Activated T-helper 2 cell treated with anti-CD3 and anti-CD28 coated beads, Interferon-gamma antibody, Interleukin-2, Interleukin-4, amounts not matched to agents 10 μg/mL and 5 μg/mL and 100 μg/mL, durations not matched to agents 14 hours and 24 hours and 36 hours (primary cell): Measurements from ENCODE around the gene GPR39. TPM values are rescaled to one million over a fixed set of nuclear protein-coding genes. Genes with fewer than 3 reads are reported as not detected.

Experiments
- DNase-seq: peaks from one replicate; pipeline ENCODE4 v3.0.0; 2021; ENCODE audit warnings: low spot score
- H3K27ac Mint-ChIP-seq: one replicate; pipeline ENCODE4 v1.8.0; 2021; ENCODE audit warnings: mixed read lengths
- H3K27me3 Mint-ChIP-seq: one replicate; pipeline ENCODE4 v1.8.0; 2021; ENCODE audit warnings: low read depth, mixed read lengths
- H3K36me3 Mint-ChIP-seq: one replicate; pipeline ENCODE4 v1.8.0; 2021; ENCODE audit warnings: low read depth, mixed read lengths
- H3K4me1 Mint-ChIP-seq: one replicate; pipeline ENCODE4 v1.8.0; 2021; ENCODE audit warnings: low read depth, mixed read lengths
- H3K4me3 Mint-ChIP-seq: one replicate; pipeline ENCODE4 v1.8.0; 2021; ENCODE audit warnings: low read depth, mild to moderate bottlenecking, moderate library complexity, mixed read lengths
- H3K9me3 Mint-ChIP-seq: one replicate; pipeline ENCODE4 v1.8.0; 2021; ENCODE audit warnings: mixed read lengths
- intact Hi-C: fragments of 100-400 bp; cut with micrococcal nuclease; formaldehyde crosslinking; loops from one replicate; pipeline ENCODE4 v1.15.1; 2023
- total RNA-seq: library from RNA; stranded (reverse); gene quantifications from 2 replicates; pipeline ENCODE4 v1.2.3, GENCODE V29; 2022

The GPR39 gene
- total RNA-seq, 1 donor from 2014 or later = not detected

DNA sequence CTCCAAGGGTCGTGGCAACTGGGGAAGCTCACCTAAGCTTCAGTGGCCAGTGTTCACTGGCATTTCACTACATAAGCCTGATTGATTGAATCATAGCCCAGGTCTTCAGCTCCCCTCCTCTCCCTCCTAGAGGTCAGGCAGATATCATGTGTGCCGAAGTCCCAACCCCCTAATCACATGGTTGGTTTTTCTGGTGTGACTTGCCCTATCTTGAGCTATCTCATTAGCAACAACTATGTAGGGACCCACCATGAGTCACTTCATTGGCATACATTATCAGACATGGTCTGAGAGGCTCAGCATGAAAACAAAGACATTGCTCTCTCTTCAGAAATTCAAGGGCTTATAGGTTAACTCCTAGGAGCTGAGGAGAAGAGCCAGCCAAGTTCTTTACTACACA, 176.6 kb downstream of the GPR39 start:
- no peak for DNase-seq
- Mint-ChIP-seq H3K4me3 (no peak overlapping the region), H3K4me1 (no peaks in the 10 kb centered on the region), H3K27ac (no peak overlapping the region), H3K27me3 (no peaks in the 10 kb centered on the region), H3K9me3 (no peaks in the 10 kb centered on the region), H3K36me3 (no peaks in the 10 kb centered on the region)
- intact Hi-C loops = no loop called here

DNA sequence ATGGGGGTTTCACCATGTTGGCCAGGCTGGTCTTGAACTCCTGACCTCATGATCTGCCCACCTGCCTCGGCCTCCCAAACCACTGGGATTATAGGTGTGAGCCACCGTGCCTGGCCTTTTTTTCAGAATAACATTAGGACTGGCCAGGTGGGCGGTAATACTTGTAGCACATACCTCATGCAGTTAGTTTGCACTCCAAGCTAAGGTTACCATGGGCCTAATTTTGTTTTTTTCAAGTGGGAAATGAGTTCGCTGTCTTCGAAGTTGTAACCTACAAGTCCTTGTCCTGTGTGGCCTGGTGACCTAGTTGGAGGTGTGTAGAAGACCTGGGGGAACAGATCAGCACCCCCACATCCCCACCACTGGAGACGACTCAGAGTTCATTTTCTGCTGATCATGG, 178.6 kb downstream of the GPR39 start:
- H3K36me3 Mint-ChIP-seq = no peaks in the 10 kb centered on the region

DNA sequence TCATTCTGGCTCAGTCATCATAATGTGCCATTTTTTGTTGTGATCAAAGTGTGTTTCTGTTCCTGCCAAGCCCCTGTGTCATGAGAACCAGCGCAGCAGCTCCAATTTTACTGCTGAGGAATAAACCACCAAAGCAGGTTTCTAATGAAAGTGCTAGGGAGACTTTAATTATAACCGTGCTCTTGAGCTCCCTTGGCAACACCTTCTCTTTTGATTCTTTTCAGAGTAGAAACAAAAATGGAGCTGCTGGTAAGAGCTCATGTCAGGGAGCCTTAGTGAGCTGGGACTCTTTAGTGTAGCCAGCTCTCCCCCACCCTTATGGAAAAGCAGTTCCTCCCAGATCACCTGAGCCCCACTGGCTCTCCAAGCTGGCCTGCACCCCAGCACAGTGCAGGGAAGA, 179.1 kb downstream of the GPR39 start:
- Mint-ChIP-seq H3K36me3 (no peaks in the 10 kb centered on the region), H3K27ac (no peak overlapping the region), H3K4me3 (no peak overlapping the region), H3K9me3 (no peaks in the 10 kb centered on the region), H3K27me3 (no peaks in the 10 kb centered on the region), H3K4me1 (no peaks in the 10 kb centered on the region)
- no peak for DNase-seq
- intact Hi-C loops = no loop called here

More for the DNA sequence above, 178.6 kb downstream of the GPR39 start:
- DNase-seq = no peak
- Mint-ChIP-seq H3K4me1 (no peaks in the 10 kb centered on the region), H3K27ac (no peak overlapping the region), H3K9me3 (no peaks in the 10 kb centered on the region), H3K27me3 (no peaks in the 10 kb centered on the region), H3K4me3 (no peak overlapping the region)
- intact Hi-C loops = no loop called here

DNA sequence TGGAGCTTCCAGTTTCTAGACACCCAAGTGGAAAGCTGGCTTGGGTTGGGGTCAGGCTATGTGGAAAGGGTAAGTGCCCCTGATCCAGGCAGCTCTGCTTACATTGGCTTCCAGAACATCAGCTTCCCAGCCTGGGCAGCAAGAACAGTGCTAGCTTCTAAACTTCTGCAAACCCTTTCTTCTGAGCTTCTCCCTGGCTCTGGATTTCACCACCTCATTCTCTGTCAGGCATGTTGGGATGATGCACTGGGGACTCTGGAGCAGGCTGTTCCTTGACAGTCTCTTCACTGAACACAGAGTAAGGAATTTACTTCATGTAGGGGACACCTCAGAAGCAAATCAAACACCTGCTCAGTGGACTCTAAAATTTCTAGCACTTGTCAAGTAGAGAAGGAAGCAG, 180.6 kb downstream of the GPR39 start:
- Mint-ChIP-seq H3K4me3 (no peak overlapping the region), H3K36me3 (no peaks in the 10 kb centered on the region), H3K4me1 (no peaks in the 10 kb centered on the region), H3K27ac (no peak overlapping the region), H3K27me3 (no peaks in the 10 kb centered on the region), H3K9me3 (no peaks in the 10 kb centered on the region)
- DNase-seq = no peak
- intact Hi-C loops = no loop called here

DNA sequence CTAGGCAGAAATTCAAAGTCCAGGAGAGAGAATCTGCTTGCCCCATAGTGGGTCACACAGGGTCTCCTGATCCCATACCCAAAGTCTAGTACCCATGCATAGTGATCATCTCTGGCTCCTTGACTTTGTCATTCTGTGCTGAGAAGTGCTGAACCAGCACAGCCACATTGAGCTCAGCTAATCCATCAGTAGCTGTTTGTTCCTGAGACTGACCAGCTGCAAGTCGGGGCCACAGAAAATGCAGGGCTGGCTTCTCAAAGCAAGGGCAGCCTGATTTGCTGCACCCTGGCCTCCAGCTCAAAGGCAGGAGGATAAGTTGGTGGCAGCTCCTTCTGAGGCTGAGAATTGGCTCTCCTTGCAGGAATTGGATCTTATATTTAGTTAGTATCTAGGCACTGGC, 181.2 kb downstream of the GPR39 start:
- Mint-ChIP-seq H3K4me3 (no peak overlapping the region), H3K4me1 (no peaks in the 10 kb centered on the region), H3K27me3 (no peaks in the 10 kb centered on the region), H3K36me3 (no peaks in the 10 kb centered on the region), H3K9me3 (no peaks in the 10 kb centered on the region), H3K27ac (no peak overlapping the region)
- no peak for DNase-seq
- intact Hi-C loops = no loop called here

DNA sequence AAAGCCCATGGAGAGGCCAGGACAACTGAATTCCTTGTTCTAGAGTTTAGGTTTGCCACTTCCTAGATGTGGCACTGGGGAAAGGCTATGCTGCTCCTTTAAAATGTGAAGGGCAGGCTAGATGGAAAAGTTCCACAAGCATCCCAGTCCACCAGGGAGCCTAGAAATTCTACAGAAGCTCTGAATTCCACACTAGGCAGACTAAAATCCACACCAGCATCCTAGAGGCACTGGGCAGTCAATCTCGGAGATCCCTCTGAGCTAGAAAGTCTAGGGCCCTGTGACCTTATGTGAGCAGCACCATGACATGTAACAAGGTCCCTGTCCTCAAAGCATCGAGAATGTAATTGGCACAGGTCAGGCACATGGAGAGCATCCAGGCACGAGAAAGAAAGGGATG, 181.9 kb downstream of the GPR39 start:
- no peaks in the 10 kb centered on the region for H3K36me3 Mint-ChIP-seq
- H3K4me3 Mint-ChIP-seq = no peak overlapping the region
- intact Hi-C loops = no loop called here
- H3K4me1 Mint-ChIP-seq = no peaks in the 10 kb centered on the region
- DNase-seq = no peak
- H3K27ac Mint-ChIP-seq = no peak overlapping the region
- no peaks in the 10 kb centered on the region for H3K9me3 Mint-ChIP-seq
- no peaks in the 10 kb centered on the region for H3K27me3 Mint-ChIP-seq

DNA sequence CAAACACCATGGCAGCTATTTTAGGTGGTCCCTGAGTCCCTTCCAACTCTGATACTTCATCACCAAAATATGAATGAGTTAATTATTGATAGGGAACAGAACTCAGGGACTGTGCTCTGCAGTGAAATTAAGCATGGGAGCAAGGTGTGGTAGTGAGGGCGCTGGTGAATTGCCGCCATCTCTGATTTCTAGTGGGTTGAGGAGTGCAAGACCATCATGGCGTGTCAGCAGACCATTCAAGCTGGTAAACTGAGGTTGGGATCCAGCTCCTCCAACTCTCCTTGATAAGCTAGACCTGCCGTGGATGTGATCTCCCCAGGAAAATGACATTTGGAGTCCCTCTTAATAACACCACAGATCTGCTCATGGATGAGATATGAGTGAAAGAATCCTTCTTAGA, 183.0 kb downstream of the GPR39 start:
- no peak for DNase-seq
- no peaks in the 10 kb centered on the region for H3K4me1 Mint-ChIP-seq
- H3K27me3 Mint-ChIP-seq = no peaks in the 10 kb centered on the region
- H3K27ac Mint-ChIP-seq = no peak overlapping the region
- no peak overlapping the region for H3K4me3 Mint-ChIP-seq
- H3K9me3 Mint-ChIP-seq = no peaks in the 10 kb centered on the region
- no peaks in the 10 kb centered on the region for H3K36me3 Mint-ChIP-seq
- intact Hi-C loops = no loop called here

DNA sequence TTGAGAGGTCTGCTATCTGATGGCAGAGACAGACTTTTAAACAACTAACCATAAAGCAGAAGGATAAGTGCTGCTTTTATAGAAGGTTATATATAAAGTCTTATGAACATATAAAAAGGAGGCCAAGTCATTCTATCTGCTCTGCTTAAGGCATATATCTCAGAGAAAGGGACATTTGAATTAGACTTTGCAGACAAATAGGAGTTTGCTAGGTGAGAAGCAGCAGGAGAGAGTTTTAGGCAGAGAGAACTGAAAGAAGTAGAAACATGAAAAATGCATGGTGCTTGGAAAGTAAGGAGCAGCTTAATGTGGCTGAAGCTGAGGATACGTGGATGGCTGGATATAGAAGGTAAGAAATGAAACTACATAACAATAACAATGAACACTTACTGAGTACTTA, 188.0 kb downstream of the GPR39 start:
- intact Hi-C loops = no loop called here

DNA sequence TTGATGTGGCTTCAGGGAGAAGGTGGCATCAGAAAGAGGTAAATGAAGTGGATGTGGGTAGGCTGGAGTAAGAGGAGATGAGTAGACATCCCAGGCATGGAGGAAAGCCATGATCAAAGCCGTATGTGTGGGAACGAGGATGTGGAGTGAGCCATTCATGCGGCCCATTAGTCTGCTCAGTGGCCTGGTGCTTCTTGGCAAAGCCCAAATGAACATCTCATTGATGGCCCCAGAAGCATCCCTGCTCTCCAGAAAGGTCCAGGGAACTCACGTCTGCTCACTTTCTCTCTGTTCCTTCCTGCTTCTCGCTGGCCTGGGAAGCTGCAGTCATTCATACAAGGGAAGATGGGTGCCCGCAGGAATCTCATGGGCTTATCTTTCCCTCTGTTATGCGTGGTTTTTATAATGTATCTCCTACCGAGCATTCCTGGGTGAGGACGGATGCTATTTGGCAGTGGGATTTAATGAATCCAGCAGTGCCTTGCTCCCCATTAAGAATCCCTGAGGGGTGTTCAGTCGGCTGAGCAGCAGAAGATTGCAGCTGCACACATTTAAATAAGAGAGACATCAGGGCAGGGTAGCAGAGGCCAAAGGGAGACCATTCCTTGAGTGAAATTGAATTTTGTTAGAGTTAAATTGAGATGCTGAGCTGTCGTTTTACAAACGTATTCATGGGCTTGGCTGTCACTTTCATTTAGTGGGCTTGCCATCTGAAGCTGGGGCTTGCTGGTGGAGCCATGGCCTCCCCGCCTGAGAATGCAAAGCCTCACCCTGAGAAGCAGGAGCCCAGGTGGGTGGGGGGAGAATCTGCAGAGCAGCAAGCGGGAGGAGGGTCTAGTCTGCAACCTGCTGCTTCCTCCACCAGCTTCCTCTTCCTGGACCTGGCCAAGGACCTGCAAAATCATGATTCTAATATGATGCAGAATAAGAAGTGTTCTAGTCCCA, 188.9 kb downstream of the GPR39 start:
- no peaks in the 10 kb centered on the region for H3K9me3 Mint-ChIP-seq
- H3K36me3 Mint-ChIP-seq = no peaks in the 10 kb centered on the region
- H3K4me3 Mint-ChIP-seq = no peak overlapping the region
- no peaks in the 10 kb centered on the region for H3K27me3 Mint-ChIP-seq
- no peaks in the 10 kb centered on the region for H3K4me1 Mint-ChIP-seq
- intact Hi-C loops = no loop called here
- no peak overlapping the region for H3K27ac Mint-ChIP-seq
- DNase-seq = no peak

More for the DNA sequence above, 188.0 kb downstream of the GPR39 start:
- Mint-ChIP-seq H3K27ac (no peak overlapping the region), H3K27me3 (no peaks in the 10 kb centered on the region), H3K4me3 (no peak overlapping the region), H3K36me3 (no peaks in the 10 kb centered on the region), H3K9me3 (no peaks in the 10 kb centered on the region), H3K4me1 (no peaks in the 10 kb centered on the region)
- no peak for DNase-seq

DNA sequence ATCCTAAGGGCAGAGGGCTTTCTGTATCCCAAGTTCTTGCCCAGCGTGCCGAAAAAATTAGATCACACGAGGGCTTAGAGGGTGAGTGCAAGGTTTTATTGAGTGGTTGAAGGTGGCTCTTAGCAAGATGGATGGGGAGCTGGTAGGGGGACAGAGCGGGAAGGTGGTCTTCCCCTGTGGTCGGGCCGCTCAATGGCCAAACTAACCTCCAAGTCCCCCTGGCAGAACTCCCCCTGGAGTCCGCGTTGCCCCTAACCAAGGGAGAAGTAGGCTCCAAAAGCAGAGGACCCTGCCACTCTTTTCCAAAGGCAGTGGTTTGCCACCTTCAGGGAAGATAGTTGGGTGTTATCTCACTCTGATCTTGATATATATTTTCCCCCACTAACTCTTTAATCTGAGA, 190.0 kb downstream of the GPR39 start:
- no peaks in the 10 kb centered on the region for H3K36me3 Mint-ChIP-seq
- H3K9me3 Mint-ChIP-seq = no peaks in the 10 kb centered on the region
- H3K4me3 Mint-ChIP-seq = no peak overlapping the region
- no peaks in the 10 kb centered on the region for H3K4me1 Mint-ChIP-seq
- H3K27me3 Mint-ChIP-seq = no peaks in the 10 kb centered on the region
- no peak overlapping the region for H3K27ac Mint-ChIP-seq
- DNase-seq = no peak
- intact Hi-C loops = no loop called here

DNA sequence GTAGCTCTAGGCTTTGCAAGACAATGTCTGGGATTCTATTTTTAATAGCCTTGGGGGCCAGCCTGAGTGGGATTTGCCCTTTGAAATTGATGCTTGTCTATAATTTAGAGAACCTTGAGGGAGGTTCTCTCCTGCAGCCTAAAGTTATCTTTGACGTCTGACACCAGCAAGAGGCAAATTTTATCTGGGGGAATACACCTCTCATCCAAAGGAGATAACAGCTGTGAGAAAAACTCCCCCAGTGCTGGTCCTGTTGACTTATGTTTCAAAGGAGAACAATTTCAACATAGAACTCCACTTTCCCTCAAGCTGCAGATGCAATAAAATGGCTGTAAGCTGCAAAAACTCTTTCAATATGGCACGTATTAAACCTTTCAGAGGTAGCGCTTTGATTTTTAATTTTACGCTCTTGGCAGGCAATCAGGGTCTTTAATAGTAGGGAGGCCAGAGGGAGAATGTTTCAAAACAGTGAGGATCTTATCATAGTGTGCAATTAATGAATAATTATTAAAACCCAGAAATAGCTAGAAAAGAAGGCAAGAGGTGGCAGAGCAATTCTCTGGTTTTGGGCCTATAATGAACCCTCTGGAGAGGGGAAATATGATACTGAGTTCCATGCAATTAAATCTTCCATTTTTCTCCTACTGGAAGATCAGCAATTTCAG, 191.0 kb downstream of the GPR39 start:
- H3K4me3 Mint-ChIP-seq = no peak overlapping the region
- H3K27me3 Mint-ChIP-seq = no peaks in the 10 kb centered on the region
- H3K36me3 Mint-ChIP-seq = no peaks in the 10 kb centered on the region
- DNase-seq = no peak
- intact Hi-C loops = no loop called here
- no peak overlapping the region for H3K27ac Mint-ChIP-seq
- no peaks in the 10 kb centered on the region for H3K4me1 Mint-ChIP-seq
- H3K9me3 Mint-ChIP-seq = no peaks in the 10 kb centered on the region

DNA sequence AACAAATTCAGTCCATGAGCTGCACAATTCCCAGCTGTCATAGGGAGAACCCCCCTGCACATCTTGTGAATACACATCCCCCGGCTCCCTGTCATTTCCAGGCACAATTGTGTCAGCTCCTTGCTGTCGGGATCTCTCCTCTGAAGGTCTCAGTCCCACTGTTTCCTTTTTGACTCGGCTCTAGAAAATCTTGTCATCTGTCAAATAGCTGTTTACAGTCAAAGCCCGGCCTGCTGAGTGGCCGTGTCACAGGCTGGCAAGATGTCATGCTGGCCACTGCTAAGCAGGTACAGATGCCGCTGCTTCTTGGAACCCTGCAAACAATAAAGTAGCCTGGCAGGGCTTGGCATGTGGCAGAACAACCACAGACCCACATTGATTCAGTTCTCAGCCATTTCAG, 191.7 kb downstream of the GPR39 start:
- Mint-ChIP-seq H3K4me3 (no peak overlapping the region), H3K36me3 (no peaks in the 10 kb centered on the region), H3K27ac (no peak overlapping the region), H3K27me3 (no peaks in the 10 kb centered on the region), H3K4me1 (no peaks in the 10 kb centered on the region), H3K9me3 (no peaks in the 10 kb centered on the region)
- DNase-seq = no peak
- intact Hi-C loops = no loop called here

DNA sequence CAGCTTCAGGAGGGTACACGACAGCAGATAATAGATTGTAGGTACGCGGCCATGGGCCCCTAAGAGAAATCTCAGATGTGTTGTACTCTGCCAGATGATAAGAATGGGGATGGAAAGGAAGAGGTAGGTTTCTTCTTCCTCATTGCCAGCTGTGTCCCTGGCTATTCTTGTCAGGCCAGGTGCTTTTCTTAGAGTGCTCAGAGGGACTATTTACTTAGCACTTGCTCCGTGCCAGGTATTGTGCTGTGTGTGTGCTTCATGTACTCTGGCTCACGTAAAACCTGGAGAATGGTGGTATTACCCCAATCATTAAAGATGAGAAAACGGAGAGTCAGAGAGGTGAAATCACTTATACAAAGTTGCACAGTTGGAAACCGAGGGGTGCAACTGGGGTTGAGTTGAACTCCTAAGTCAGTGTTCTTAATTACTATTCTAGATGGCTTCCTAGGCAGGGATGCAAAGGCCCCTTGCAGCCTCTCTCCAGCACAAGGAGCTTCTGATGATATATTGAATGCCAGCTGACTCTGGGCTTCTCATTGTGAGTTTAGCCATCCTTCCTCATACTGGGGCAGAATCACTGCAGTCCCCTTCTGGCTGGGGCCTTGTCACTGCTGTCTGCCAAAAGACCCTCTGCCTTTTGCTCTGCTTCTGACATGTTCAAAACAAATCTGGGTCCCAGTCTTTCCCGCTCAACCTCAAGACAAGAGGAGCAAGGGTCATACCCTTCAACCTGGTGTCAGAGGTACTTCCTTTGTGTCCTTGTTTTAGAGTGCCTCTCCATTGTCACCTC, 192.7 kb downstream of the GPR39 start:
- Mint-ChIP-seq H3K4me1 (no peaks in the 10 kb centered on the region), H3K27ac (no peak overlapping the region), H3K9me3 (no peaks in the 10 kb centered on the region), H3K36me3 (no peaks in the 10 kb centered on the region), H3K27me3 (no peaks in the 10 kb centered on the region), H3K4me3 (no peak overlapping the region)
- no peak for DNase-seq
- intact Hi-C loops = no loop called here
